GM10248 (cell line): Measurements from ENCODE around the gene STARD8.

Experiments used
- CTCF ChIA-PET: fragments of 300-600 bp; sonication (Branson Sonifier 250); formaldehyde crosslinking; extraction: SDS; loops from one replicate; lab custom pipeline; 2021; ENCODE audit warnings: antibody characterized with exemption; lab: Yijun Ruan, JAX
- POLR2A ChIA-PET: fragments of 350-650 bp; sonication (Branson Sonifier 250); formaldehyde crosslinking; extraction: SDS; loops from one replicate; lab custom pipeline; 2020; ENCODE audit warnings: antibody characterized with exemption; lab: Yijun Ruan, JAX
- DNase-seq: peaks from one replicate; pipeline ENCODE4 v3.0.0; 2012; ENCODE audit errors: extremely low spot score
- CTCF ChIP-seq: IDR thresholded peaks from 2 replicates; pipeline ENCODE4 v1.5.1; 2012; ENCODE audit warnings: mild to moderate bottlenecking, low read depth; ENCODE audit errors: extremely low read depth, missing control alignments, control extremely low read depth

The STARD8 gene

GRCh38 chrX:68671221-68671620 lies 23.8 kb downstream of the STARD8 start:
- ChIA-PET POLR2A (no interaction called here), CTCF (no interaction called here)
- no peak for DNase-seq
- no peak for TF ChIP-seq CTCF

DNA sequence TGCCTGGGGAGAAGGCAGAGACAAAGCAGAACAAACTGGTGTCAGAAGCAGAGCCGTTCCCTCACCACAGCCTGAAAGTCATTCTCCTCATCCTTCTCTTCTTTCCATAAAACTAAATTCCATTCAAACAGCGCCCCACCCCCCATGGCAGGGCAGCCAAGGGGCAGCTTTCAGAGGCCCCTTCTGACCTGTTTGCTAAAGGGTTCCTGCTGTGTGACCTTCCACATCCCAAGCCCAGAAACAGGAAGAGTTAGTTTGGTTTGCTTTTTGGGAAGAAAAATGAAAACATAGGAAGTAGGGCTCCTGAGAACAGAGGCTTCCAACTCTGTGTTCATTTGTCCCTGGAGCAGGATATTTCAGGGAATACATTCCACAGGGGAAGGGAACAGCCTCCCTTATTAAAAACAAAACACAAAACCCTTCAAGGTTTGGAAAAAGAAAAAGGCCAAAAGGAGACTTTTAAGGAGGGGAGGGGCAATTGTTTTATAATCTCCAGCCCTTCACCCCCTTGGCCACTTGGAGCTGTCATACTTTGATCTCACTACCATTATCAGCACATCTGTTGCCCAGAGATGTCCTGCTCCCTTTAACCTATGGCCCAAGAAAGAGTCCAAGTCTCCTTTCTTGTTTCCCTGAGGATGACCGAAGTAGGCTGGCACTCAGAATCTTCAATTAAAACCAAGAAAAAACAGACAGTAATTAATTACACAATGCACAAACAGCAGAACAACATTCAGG lies 25.3 kb downstream of the STARD8 start:
- ChIA-PET CTCF (interaction anchor here (0.9 kb wide), 1 partner anchor 15 kb away, joined by 3 read pairs; no protein-coding TSS in a partner anchor), POLR2A (no interaction called here)
- no peak for TF ChIP-seq CTCF
- no peak for DNase-seq

DNA sequence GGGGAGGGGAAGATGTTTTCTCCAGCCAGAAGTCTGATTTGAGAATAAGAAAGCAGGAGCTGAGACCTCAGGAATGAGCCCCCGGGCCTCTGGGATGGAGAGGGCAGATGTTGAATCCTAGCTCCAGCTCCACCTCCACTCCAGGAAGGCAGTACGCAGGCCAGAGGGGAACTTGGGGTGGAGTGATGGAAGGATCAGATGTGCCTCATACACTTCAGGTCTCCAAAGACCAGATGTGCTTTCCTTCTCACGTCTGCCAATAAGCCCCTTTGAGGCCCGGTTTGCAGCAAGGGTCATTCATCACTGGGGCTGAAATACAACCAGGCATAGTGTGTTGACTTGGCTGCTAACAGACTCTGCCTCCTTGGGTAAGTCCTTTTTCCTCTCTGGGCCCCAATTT lies 28.1 kb downstream of the STARD8 start:
- DNase-seq: no peak
- ChIA-PET CTCF (no interaction called here), POLR2A (no interaction called here)
- TF ChIP-seq CTCF: no peak

GRCh38 chrX:68676335-68676734 lies 28.9 kb downstream of the STARD8 start:
- no peak for DNase-seq
- TF ChIP-seq CTCF: no peak
- CTCF ChIA-PET: no interaction called here
- POLR2A ChIA-PET: no interaction called here

- ChIA-PET CTCF (no interaction called here), POLR2A (no interaction called here)
- TF ChIP-seq CTCF: no peak
- no peak for DNase-seq
Measured at GRCh38 chrX:68677998-68678397, 30.5 kb downstream of the STARD8 start.

DNA sequence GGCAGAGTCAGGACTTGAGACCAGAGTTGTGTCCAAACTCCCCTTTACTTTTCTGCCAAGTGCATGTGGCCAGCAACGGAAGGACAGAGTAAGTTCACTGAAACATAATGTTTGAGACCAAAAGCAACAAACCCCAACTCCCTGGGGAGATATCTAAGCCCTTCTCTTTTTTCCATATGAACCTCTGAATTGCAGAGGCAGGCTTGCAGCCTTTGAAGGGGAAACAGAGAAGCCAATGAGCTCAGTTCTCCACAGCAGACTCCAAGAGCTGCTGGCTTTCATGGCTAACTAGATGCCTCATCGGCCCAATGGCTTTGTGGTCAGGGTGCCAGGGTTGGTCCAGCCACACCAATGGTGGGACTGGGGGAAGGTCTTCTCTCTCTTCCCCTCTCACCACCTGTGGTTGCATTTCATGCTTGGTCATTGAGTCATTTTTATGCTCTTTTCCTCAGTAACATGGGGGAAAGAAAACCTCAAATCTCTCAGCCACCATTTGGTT lies 34.0 kb downstream of the STARD8 start:
- TF ChIP-seq CTCF: no peak
- POLR2A ChIA-PET: no interaction called here
- CTCF ChIA-PET: interaction anchor here (1.9 kb wide), 1 partner anchor 146 kb away, joined by 4 read pairs; no protein-coding TSS in a partner anchor
- no peak for DNase-seq

DNA sequence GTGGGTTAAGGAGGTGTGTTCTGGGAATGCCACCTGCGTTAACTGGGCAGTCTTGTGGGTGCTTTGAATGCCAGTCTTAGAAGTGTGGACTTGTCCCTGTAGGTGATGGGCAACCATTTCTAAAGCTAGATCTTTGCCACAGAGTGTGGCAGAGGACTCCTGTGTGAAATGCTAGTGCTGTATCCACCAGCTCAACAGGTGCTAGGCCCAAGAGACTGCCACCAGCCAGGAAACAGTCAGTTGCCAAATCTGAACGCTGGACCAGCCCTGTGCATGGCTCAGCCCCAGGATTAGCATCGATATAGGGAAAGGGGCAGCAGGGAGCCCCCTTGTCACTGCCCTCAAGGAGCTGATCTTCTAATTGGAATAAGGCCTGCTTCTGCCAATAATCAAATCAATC lies 35.3 kb downstream of the STARD8 start:
- no peak for DNase-seq
- ChIA-PET POLR2A (no interaction called here), CTCF (interaction anchor here (1.0 to 1.9 kb wide), 2 partner anchors 51 to 145 kb away, joined by 3 to 4 read pairs; no protein-coding TSS in a partner anchor)
- TF ChIP-seq CTCF: no peak
